ENCODE measurements around the gene MIF4GD. TPM values are rescaled to one million over a fixed set of nuclear protein-coding genes. Genes with fewer than 3 reads are reported as not detected.

The MIF4GD gene
- total and polyA plus RNA-seq, 2 experiments from 2014 or later: 11.3 to 15.9 TPM

DNA sequence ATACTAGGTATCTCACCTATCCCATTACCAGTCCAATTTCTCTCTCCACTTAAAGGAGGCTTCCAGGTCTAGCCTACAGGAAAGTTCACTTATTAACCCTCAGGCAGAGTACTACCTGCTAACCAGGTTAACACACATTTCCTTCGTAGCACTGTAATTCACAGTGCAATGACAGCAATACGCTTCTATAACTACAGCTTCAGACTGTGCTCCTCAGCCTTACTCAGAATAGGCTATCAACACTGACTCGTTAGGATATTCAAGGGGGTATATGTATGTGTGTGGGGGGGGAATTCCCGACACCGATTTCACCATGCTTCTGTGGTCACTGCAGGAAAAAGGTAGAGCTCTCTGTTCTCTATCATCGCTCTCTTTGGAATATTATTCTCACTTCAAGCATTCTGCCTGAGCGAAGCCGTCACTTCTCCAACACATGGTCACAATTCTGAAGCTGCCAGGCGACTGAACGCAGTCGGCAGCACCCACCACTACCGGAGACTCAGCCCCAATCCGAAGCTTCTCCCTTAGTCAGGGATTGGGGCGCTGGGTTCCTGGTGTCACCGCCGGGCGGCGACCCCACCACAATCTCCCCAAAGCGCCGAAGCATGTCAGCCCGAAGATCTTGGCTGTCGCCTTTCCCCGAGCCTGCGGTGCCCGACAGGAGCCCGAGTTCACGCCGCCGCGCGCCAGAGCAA, 10.2 kb downstream of the MIF4GD start:
- Mint-ChIP-seq H3K36me3 (ENCODE audit: low read depth) (peaks cover 34% of the 10 kb centered on the region; the same call in 2 of the 3 replicates), H3K4me1 (peaks cover 25% of the 10 kb centered on the region), H3K9me3 (no peaks in the 10 kb centered on the region), H3K27ac (peak overlapping the region; percentile 100), H3K27me3 (ENCODE audit: insufficient read depth, low read depth, poor library complexity) (peaks cover 5% of the 10 kb centered on the region), H3K4me3 (peak overlapping the region; percentile 91)
- Histone ChIP-seq H3F3A (replicated peaks; ENCODE audit: low read depth) (peaks cover 21% of the 10 kb centered on the region), H3K9me2 (ENCODE audit: insufficient read depth) (no peaks in the 10 kb centered on the region), H3K27ac (ENCODE audit: low read depth) (peak overlapping the region; percentile 98), H3K4me1 (ENCODE audit: insufficient read depth) (peaks cover 9% of the 10 kb centered on the region), H3K27me3 (ENCODE audit: insufficient read depth) (no peaks in the 10 kb centered on the region), H3K79me2 (replicated peaks; ENCODE audit: insufficient read depth) (peaks cover 79% of the 10 kb centered on the region), H3K36me3 (ENCODE audit: insufficient read depth) (peaks cover 12% of the 10 kb centered on the region), H4K20me1 (replicated peaks; ENCODE audit: insufficient read depth) (peaks cover 8% of the 10 kb centered on the region), H3K4me2 (peak overlapping the region; percentile 94), H3K4me3 (peak overlapping the region; percentile 98), H2AFZ (peak overlapping the region; percentile 87; the same call in 1 of the 2 replicates)
- ATAC-seq (peak; percentile 42), DNase-seq (ENCODE audit: low spot score) (peak; percentile 56)
- TF ChIP-seq NANOG (IDR thresholded peaks at IDR 0.05; ENCODE audit: borderline replicate concordance): no peak
- TF ChIP-seq, protein P1, sequence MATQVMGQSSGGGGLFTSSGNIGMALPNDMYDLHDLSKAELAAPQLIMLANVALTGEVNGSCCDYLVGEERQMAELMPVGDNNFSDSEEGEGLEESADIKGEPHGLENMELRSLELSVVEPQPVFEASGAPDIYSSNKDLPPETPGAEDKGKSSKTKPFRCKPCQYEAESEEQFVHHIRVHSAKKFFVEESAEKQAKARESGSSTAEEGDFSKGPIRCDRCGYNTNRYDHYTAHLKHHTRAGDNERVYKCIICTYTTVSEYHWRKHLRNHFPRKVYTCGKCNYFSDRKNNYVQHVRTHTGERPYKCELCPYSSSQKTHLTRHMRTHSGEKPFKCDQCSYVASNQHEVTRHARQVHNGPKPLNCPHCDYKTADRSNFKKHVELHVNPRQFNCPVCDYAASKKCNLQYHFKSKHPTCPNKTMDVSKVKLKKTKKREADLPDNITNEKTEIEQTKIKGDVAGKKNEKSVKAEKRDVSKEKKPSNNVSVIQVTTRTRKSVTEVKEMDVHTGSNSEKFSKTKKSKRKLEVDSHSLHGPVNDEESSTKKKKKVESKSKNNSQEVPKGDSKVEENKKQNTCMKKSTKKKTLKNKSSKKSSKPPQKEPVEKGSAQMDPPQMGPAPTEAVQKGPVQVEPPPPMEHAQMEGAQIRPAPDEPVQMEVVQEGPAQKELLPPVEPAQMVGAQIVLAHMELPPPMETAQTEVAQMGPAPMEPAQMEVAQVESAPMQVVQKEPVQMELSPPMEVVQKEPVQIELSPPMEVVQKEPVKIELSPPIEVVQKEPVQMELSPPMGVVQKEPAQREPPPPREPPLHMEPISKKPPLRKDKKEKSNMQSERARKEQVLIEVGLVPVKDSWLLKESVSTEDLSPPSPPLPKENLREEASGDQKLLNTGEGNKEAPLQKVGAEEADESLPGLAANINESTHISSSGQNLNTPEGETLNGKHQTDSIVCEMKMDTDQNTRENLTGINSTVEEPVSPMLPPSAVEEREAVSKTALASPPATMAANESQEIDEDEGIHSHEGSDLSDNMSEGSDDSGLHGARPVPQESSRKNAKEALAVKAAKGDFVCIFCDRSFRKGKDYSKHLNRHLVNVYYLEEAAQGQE (IDR thresholded peaks at IDR 0.05; ENCODE audit: unreplicated experiment): no peak
- TF ChIP-seq, protein P2, sequence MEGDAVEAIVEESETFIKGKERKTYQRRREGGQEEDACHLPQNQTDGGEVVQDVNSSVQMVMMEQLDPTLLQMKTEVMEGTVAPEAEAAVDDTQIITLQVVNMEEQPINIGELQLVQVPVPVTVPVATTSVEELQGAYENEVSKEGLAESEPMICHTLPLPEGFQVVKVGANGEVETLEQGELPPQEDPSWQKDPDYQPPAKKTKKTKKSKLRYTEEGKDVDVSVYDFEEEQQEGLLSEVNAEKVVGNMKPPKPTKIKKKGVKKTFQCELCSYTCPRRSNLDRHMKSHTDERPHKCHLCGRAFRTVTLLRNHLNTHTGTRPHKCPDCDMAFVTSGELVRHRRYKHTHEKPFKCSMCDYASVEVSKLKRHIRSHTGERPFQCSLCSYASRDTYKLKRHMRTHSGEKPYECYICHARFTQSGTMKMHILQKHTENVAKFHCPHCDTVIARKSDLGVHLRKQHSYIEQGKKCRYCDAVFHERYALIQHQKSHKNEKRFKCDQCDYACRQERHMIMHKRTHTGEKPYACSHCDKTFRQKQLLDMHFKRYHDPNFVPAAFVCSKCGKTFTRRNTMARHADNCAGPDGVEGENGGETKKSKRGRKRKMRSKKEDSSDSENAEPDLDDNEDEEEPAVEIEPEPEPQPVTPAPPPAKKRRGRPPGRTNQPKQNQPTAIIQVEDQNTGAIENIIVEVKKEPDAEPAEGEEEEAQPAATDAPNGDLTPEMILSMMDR (conservative IDR thresholded peaks at IDR 0.05; ENCODE audit: low read depth in 2 of 2): no peak; a peak in 1 of 4 replicates
- TF ChIP-seq STAT1 (IDR thresholded peaks at IDR 0.05; ENCODE audit: unreplicated experiment): no peak
- TF ChIP-seq EZH2phosphoT487 (IDR thresholded peaks at IDR 0.05; ENCODE audit: unreplicated experiment): no peak
- no peak for TF ChIP-seq CREB1 (CRISPR knock-in tag; IDR thresholded peaks at IDR 0.05; ENCODE audit: low read depth)
- no peak for TF ChIP-seq JUNB (IDR thresholded peaks at IDR 0.05; ENCODE audit: unreplicated experiment)
- no peak for TF ChIP-seq ZNF114 (CRISPR knock-in tag; IDR thresholded peaks at IDR 0.05)
- TF ChIP-seq, protein P3, sequence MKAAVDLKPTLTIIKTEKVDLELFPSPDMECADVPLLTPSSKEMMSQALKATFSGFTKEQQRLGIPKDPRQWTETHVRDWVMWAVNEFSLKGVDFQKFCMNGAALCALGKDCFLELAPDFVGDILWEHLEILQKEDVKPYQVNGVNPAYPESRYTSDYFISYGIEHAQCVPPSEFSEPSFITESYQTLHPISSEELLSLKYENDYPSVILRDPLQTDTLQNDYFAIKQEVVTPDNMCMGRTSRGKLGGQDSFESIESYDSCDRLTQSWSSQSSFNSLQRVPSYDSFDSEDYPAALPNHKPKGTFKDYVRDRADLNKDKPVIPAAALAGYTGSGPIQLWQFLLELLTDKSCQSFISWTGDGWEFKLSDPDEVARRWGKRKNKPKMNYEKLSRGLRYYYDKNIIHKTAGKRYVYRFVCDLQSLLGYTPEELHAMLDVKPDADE (IDR thresholded peaks at IDR 0.05): no peak
- TF ChIP-seq, protein P4, sequence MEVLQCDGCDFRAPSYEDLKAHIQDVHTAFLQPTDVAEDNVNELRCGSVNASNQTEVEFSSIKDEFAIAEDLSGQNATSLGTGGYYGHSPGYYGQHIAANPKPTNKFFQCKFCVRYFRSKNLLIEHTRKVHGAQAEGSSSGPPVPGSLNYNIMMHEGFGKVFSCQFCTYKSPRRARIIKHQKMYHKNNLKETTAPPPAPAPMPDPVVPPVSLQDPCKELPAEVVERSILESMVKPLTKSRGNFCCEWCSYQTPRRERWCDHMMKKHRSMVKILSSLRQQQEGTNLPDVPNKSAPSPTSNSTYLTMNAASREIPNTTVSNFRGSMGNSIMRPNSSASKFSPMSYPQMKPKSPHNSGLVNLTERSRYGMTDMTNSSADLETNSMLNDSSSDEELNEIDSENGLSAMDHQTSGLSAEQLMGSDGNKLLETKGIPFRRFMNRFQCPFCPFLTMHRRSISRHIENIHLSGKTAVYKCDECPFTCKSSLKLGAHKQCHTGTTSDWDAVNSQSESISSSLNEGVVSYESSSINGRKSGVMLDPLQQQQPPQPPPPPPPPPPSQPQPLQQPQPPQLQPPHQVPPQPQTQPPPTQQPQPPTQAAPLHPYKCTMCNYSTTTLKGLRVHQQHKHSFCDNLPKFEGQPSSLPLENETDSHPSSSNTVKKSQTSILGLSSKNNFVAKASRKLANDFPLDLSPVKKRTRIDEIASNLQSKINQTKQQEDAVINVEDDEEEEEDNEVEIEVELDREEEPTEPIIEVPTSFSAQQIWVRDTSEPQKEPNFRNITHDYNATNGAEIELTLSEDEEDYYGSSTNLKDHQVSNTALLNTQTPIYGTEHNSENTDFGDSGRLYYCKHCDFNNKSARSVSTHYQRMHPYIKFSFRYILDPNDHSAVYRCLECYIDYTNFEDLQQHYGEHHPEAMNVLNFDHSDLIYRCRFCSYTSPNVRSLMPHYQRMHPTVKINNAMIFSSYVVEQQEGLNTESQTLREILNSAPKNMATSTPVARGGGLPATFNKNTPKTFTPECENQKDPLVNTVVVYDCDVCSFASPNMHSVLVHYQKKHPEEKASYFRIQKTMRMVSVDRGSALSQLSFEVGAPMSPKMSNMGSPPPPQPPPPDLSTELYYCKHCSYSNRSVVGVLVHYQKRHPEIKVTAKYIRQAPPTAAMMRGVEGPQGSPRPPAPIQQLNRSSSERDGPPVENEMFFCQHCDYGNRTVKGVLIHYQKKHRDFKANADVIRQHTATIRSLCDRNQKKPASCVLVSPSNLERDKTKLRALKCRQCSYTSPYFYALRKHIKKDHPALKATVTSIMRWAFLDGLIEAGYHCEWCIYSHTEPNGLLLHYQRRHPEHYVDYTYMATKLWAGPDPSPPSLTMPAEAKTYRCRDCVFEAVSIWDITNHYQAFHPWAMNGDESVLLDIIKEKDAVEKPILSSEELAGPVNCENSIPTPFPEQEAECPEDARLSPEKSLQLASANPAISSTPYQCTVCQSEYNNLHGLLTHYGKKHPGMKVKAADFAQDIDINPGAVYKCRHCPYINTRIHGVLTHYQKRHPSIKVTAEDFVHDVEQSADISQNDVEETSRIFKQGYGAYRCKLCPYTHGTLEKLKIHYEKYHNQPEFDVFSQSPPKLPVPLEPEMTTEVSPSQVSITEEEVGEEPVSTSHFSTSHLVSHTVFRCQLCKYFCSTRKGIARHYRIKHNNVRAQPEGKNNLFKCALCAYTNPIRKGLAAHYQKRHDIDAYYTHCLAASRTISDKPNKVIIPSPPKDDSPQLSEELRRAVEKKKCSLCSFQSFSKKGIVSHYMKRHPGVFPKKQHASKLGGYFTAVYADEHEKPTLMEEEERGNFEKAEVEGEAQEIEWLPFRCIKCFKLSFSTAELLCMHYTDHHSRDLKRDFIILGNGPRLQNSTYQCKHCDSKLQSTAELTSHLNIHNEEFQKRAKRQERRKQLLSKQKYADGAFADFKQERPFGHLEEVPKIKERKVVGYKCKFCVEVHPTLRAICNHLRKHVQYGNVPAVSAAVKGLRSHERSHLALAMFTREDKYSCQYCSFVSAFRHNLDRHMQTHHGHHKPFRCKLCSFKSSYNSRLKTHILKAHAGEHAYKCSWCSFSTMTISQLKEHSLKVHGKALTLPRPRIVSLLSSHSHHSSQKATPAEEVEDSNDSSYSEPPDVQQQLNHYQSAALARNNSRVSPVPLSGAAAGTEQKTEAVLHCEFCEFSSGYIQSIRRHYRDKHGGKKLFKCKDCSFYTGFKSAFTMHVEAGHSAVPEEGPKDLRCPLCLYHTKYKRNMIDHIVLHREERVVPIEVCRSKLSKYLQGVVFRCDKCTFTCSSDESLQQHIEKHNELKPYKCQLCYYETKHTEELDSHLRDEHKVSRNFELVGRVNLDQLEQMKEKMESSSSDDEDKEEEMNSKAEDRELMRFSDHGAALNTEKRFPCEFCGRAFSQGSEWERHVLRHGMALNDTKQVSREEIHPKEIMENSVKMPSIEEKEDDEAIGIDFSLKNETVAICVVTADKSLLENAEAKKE (CRISPR knock-in tag; IDR thresholded peaks at IDR 0.05): no peak
- TF ChIP-seq ZNF331 (CRISPR knock-in tag; IDR thresholded peaks at IDR 0.05; ENCODE audit: low read depth): no peak
- no peak for TF ChIP-seq POLR2AphosphoS5 (IDR thresholded peaks at IDR 0.05; ENCODE audit: low read depth)
- no peak for TF ChIP-seq EZH2 (IDR thresholded peaks at IDR 0.05; ENCODE audit: low read depth, unreplicated experiment)
